Loucy (cell line): Measurements from ENCODE around the gene NSD1.
"Not testable (repeated sequence)": the region's sequence is repeated elsewhere in the genome, so short reads cannot be mapped to it uniquely, and the experiment has no call there.

Experiments
- EZH2phosphoT487 ChIP-seq: fragments of 200-600 bp; IDR thresholded peaks from 2 replicates; pipeline ENCODE4 v1.6.1; 2018; ENCODE audit warnings: antibody characterized with exemption, mild to moderate bottlenecking, moderate library complexity, borderline replicate concordance
- TF ChIP-seq, protein P1 (sequence below): fragments of 200-600 bp; sonication (generic); conservative IDR thresholded peaks from 2 replicates; pipeline ENCODE4 v1.5.1; 2014; ENCODE audit warnings: mild to moderate bottlenecking, antibody characterized with exemption, low read length

DNA sequence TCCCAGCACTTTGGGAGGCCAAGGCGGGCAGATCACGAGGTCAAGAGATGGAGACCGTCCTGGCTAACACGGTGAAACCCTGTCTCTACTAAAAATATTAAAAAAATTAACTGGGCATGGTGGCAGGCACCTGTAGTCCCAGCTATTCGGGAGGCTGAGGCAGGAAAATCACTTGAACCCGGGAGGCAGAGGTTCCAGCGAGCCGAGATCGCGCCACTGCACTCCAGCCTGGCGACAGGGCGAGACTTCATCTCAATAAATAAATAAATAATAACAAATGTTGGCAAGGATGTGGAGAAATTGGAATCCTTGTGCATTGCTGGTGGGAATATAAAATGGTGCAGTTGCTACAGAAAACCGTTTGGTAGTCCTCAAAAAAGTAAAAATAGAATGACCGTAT, 209.4 kb downstream of the NSD1 start:
- TF ChIP-seq, protein P1, sequence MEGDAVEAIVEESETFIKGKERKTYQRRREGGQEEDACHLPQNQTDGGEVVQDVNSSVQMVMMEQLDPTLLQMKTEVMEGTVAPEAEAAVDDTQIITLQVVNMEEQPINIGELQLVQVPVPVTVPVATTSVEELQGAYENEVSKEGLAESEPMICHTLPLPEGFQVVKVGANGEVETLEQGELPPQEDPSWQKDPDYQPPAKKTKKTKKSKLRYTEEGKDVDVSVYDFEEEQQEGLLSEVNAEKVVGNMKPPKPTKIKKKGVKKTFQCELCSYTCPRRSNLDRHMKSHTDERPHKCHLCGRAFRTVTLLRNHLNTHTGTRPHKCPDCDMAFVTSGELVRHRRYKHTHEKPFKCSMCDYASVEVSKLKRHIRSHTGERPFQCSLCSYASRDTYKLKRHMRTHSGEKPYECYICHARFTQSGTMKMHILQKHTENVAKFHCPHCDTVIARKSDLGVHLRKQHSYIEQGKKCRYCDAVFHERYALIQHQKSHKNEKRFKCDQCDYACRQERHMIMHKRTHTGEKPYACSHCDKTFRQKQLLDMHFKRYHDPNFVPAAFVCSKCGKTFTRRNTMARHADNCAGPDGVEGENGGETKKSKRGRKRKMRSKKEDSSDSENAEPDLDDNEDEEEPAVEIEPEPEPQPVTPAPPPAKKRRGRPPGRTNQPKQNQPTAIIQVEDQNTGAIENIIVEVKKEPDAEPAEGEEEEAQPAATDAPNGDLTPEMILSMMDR: not testable (repeated sequence)
- TF ChIP-seq EZH2phosphoT487: not testable (repeated sequence)
